ENCODE data around the gene HIPK2. TPM values are rescaled to one million over a fixed set of nuclear protein-coding genes. Genes with fewer than 3 reads are reported as not detected.

The HIPK2 gene
- total RNA-seq, 4 donors from 2014 or later, result 17.9 to 35.9 (median 22.4) TPM

- Histone ChIP-seq H3K4me3 (no peak overlapping the region), H3K4me1 (peaks cover 11 to 38% (median 15%) of the 10 kb centered on the region in 3 donors), H3K9me3 (no peaks in the 10 kb centered on the region), H3K27me3 (no peaks in the 10 kb centered on the region), H3K36me3 (no peaks in the 10 kb centered on the region), H3K27ac (no peak overlapping the region)
- no peak for TF ChIP-seq POLR2AphosphoS5 (IDR thresholded peaks at IDR 0.05)
- no peak for TF ChIP-seq EP300 (IDR thresholded peaks at IDR 0.05)
- TF ChIP-seq, protein P1, sequence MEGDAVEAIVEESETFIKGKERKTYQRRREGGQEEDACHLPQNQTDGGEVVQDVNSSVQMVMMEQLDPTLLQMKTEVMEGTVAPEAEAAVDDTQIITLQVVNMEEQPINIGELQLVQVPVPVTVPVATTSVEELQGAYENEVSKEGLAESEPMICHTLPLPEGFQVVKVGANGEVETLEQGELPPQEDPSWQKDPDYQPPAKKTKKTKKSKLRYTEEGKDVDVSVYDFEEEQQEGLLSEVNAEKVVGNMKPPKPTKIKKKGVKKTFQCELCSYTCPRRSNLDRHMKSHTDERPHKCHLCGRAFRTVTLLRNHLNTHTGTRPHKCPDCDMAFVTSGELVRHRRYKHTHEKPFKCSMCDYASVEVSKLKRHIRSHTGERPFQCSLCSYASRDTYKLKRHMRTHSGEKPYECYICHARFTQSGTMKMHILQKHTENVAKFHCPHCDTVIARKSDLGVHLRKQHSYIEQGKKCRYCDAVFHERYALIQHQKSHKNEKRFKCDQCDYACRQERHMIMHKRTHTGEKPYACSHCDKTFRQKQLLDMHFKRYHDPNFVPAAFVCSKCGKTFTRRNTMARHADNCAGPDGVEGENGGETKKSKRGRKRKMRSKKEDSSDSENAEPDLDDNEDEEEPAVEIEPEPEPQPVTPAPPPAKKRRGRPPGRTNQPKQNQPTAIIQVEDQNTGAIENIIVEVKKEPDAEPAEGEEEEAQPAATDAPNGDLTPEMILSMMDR (IDR thresholded peaks at IDR 0.05), result no peak
- TF ChIP-seq POLR2A (IDR thresholded peaks at IDR 0.05), result no peak
- ATAC-seq, result peak; percentile 20
- 95 to 100% methylated on average over 2 to 3 of the region's 3 CpGs for WGBS, 2 donors (ENCODE audit: low coverage in 1 of 2)
These were observed 51.3 kb downstream of the HIPK2 start for GRCh38 chr7:139726485-139726869.

GRCh38 chr7:139725858-139726484 is 51.8 kb downstream of the HIPK2 start:
- H3K4me1 ChIP-seq, result peaks cover 9 to 38% (median 15%) of the 10 kb centered on the region in 3 donors
- peak; percentile 10 for ATAC-seq
- H3K27me3 ChIP-seq, result no peaks in the 10 kb centered on the region
- no peaks in the 10 kb centered on the region for H3K36me3 ChIP-seq
- TF ChIP-seq POLR2A (IDR thresholded peaks at IDR 0.05), result no peak
- TF ChIP-seq EP300 (IDR thresholded peaks at IDR 0.05), result no peak
- TF ChIP-seq POLR2AphosphoS5 (IDR thresholded peaks at IDR 0.05), result no peak
- TF ChIP-seq, protein P1 (IDR thresholded peaks at IDR 0.05), result no peak
- H3K9me3 ChIP-seq, result no peaks in the 10 kb centered on the region
- H3K27ac ChIP-seq, result no peak overlapping the region
- H3K4me3 ChIP-seq, result no peak overlapping the region
- 69 to 82% methylated on average over 3 to 6 of the region's 6 CpGs for WGBS, 2 donors (ENCODE audit: low coverage in 1 of 2)

- H3K27ac ChIP-seq, result no peak overlapping the region
- H3K27me3 ChIP-seq, result no peaks in the 10 kb centered on the region
- peaks cover 9 to 38% (median 14%) of the 10 kb centered on the region in 3 donors for H3K4me1 ChIP-seq
- H3K4me3 ChIP-seq, result no peak overlapping the region
- TF ChIP-seq POLR2A (IDR thresholded peaks at IDR 0.05) (no peak), POLR2AphosphoS5 (IDR thresholded peaks at IDR 0.05) (no peak), EP300 (IDR thresholded peaks at IDR 0.05) (no peak)
- TF ChIP-seq, protein P1 (IDR thresholded peaks at IDR 0.05), result no peak
- no peak for ATAC-seq
- WGBS, 2 donors (ENCODE audit: low coverage in 1 of 2), result 80 to 90% methylated on average over 3 to 6 of the region's 6 CpGs
- H3K9me3 ChIP-seq, result no peaks in the 10 kb centered on the region
- H3K36me3 ChIP-seq, result no peaks in the 10 kb centered on the region
These were observed 52.7 kb downstream of the HIPK2 start for GRCh38 chr7:139725077-139725476.

DNA sequence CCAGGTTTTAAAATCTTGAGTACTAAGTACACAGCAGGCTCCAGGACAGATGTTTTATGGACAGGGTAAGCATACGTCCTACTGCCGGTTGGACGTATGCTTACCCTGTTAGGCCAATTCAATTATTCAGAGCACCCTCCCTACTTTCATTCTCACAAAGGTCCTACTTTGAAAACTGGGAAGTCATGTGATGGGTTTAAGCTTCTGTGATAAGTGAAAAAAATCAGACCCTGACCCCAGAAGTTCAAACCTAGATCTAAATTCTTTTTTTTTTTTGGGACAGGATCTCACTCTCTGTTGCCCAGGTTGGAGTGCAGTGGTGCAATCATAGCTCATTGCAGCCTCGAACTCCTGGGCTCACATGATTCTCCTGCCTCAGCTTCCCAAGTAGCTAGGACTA is 55.2 kb downstream of the HIPK2 start:
- TF ChIP-seq, protein P1 (IDR thresholded peaks at IDR 0.05), result no peak
- TF ChIP-seq POLR2A (IDR thresholded peaks at IDR 0.05) (no peak), EP300 (IDR thresholded peaks at IDR 0.05) (no peak), POLR2AphosphoS5 (IDR thresholded peaks at IDR 0.05) (no peak)
- no peak for ATAC-seq
- WGBS, 2 donors (ENCODE audit: low coverage in 1 of 2), result 73 to 82% methylated on average over 3 to 4 of the region's 4 CpGs
- no peaks in the 10 kb centered on the region for H3K27me3 ChIP-seq
- H3K4me3 ChIP-seq, result no peak overlapping the region
- no peaks in the 10 kb centered on the region for H3K9me3 ChIP-seq
- no peaks in the 10 kb centered on the region for H3K36me3 ChIP-seq
- no peak overlapping the region for H3K27ac ChIP-seq
- H3K4me1 ChIP-seq, result peaks cover 9 to 32% (median 14%) of the 10 kb centered on the region in 3 donors

GRCh38 chr7:139721821-139722220 is 56.0 kb downstream of the HIPK2 start:
- Histone ChIP-seq H3K4me3 (no peak overlapping the region), H3K36me3 (peaks cover 0 to 3% of the 10 kb centered on the region in 2 donors), H3K27me3 (no peaks in the 10 kb centered on the region), H3K27ac (no peak overlapping the region), H3K4me1 (peaks cover 9 to 32% (median 14%) of the 10 kb centered on the region in 3 donors), H3K9me3 (no peaks in the 10 kb centered on the region)
- TF ChIP-seq EP300 (IDR thresholded peaks at IDR 0.05), result no peak
- TF ChIP-seq, protein P1 (IDR thresholded peaks at IDR 0.05), result no peak
- TF ChIP-seq POLR2AphosphoS5 (IDR thresholded peaks at IDR 0.05), result no peak
- no peak for TF ChIP-seq POLR2A (IDR thresholded peaks at IDR 0.05)
- ATAC-seq, result no peak
- 69 to 90% methylated on average over 1 to 2 of the region's 2 CpGs for WGBS, 2 donors (ENCODE audit: low coverage in 1 of 2)
